ENCODE results near the gene TNRC6C. TPM values are rescaled to one million over a fixed set of nuclear protein-coding genes. Genes with fewer than 3 reads are reported as not detected.

The TNRC6C gene
- total and polyA plus RNA-seq, 2 of the 13 experiments (the other 11 are each of a cell fraction or from before 2014, with no cell fraction given) = 0.66 to 4.9 TPM

GRCh38 chr17:78144147-78144719 is 185.7 kb downstream of the TNRC6C start (continued):
- no peak for TF ChIP-seq ZSCAN5A (CRISPR knock-in tag; IDR thresholded peaks at IDR 0.05; ENCODE audit: borderline replicate concordance)
- TF ChIP-seq ZNF501 (CRISPR knock-in tag; IDR thresholded peaks at IDR 0.05) = no peak
- no peak for TF ChIP-seq REPIN1 (CRISPR knock-in tag; IDR thresholded peaks at IDR 0.05; ENCODE audit: borderline replicate concordance, low read depth)
- no peak for TF ChIP-seq ZNF704 (CRISPR knock-in tag; IDR thresholded peaks at IDR 0.05; ENCODE audit: borderline replicate concordance)
- TF ChIP-seq PRDM4 (CRISPR knock-in tag; IDR thresholded peaks at IDR 0.05; ENCODE audit: borderline replicate concordance) = no peak
- TF ChIP-seq AGO2 (optimal IDR thresholded peaks at IDR 0.05; ENCODE audit: low read depth, low read length) = no peak
- no peak for TF ChIP-seq ISX (CRISPR knock-in tag; conservative IDR thresholded peaks at IDR 0.05)
- TF ChIP-seq THAP8 (CRISPR knock-in tag; IDR thresholded peaks at IDR 0.05; ENCODE audit: borderline replicate concordance) = no peak
- TF ChIP-seq ZNF574 (CRISPR knock-in tag; IDR thresholded peaks at IDR 0.05) = 0 out of 2 replicates have a peak, but pooled peaks have one; percentile 31
- no peak for TF ChIP-seq FOXK2 (IDR thresholded peaks at IDR 0.05)
- TF ChIP-seq ZKSCAN8 (CRISPR knock-in tag; IDR thresholded peaks at IDR 0.05; ENCODE audit: borderline replicate concordance) = no peak
- 0 out of 2 replicates have a peak, but pooled peaks have one; percentile 11 for TF ChIP-seq ZNF547 (CRISPR knock-in tag; IDR thresholded peaks at IDR 0.05)
- 0 out of 2 replicates have a peak, but pooled peaks have one; percentile 23 for TF ChIP-seq ZNF564 (CRISPR knock-in tag; IDR thresholded peaks at IDR 0.05)
- peak; percentile 23; the same call in 1 of the 2 replicates for TF ChIP-seq GATAD2A (CRISPR knock-in tag; IDR thresholded peaks at IDR 0.05)
- peak; percentile 47; the same call in 1 of the 2 replicates for TF ChIP-seq MED1 (CRISPR knock-in tag; IDR thresholded peaks at IDR 0.05)
- TF ChIP-seq TRAFD1 (CRISPR knock-in tag; IDR thresholded peaks at IDR 0.05; ENCODE audit: borderline replicate concordance) = no peak
- TF ChIP-seq ETV6 (CRISPR knock-in tag; conservative IDR thresholded peaks at IDR 0.05) = no peak
